OCI-LY3 (cell line): ENCODE measurements around the gene CHST12.

Source experiments
- CTCF ChIP-seq: fragments of 200-600, 300-600 bp; sonication (generic); IDR thresholded peaks from 2 replicates; pipeline ENCODE4 v1.5.1; 2014; ENCODE audit warnings: antibody characterized with exemption, low read length, low read depth
- EZH2phosphoT487 ChIP-seq: fragments of 200-600 bp; shearing (Covaris generic); IDR thresholded peaks from 2 replicates; pipeline ENCODE4 v1.6.1; 2018; ENCODE audit warnings: antibody characterized with exemption, mixed run types, low read depth

- TF ChIP-seq CTCF: no peak
- TF ChIP-seq EZH2phosphoT487: no peak
Measured at GRCh38 chr7:2376351-2377154, 26.9 kb upstream of the CHST12 start.
